GM21515 (cell line): Measurements from ENCODE around the gene UST.
A peak's percentile ranks its signal among the peaks of the same experiment; 100 is the strongest.
"Not testable (repeated sequence)": the region's sequence is repeated elsewhere in the genome, so short reads cannot be mapped to it uniquely, and the experiment has no call there.

Experiments used
- ATAC-seq: cut with Tn5 transposase; IDR thresholded peaks from one replicate; pipeline ENCODE4 v1.9.1; 2021; ENCODE audit not compliant: unreplicated experiment

The UST gene

DNA sequence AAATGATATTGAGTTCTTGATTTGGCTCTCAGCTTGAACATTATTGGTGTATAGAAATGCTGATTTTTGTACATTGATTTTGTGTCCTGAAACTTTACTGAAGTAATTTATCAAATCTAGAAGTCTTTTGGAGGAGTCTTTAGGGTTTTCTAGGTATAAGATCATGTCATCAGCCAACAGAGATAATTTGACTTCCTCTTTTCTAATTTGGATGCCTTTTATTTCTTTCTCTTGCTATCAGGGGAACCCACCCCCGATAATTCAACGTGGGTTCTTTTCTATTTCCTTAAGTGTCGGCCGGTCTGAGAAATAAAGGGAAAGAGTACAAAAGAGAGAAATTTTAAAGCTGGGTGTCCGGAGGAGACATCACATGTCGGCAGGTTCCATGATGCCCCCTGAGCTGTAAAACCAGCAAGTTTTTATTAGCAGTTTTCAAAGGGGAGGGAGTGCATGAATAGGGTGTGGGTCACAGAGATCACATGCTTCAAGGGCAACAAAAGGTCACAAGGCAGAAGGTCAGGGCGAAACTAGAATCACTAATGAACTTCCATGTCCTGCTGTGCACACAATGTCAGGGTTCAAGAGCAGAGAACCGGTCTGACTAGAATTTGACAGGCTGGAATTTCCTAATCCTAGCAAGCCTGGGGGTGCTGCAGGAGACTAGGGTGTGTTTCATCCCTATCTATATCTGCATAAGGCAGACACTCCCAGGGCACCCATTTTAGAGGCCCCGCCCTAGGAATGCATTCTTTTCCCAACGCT, 17.6 kb downstream of the UST start:
- not testable (repeated sequence) for ATAC-seq

DNA sequence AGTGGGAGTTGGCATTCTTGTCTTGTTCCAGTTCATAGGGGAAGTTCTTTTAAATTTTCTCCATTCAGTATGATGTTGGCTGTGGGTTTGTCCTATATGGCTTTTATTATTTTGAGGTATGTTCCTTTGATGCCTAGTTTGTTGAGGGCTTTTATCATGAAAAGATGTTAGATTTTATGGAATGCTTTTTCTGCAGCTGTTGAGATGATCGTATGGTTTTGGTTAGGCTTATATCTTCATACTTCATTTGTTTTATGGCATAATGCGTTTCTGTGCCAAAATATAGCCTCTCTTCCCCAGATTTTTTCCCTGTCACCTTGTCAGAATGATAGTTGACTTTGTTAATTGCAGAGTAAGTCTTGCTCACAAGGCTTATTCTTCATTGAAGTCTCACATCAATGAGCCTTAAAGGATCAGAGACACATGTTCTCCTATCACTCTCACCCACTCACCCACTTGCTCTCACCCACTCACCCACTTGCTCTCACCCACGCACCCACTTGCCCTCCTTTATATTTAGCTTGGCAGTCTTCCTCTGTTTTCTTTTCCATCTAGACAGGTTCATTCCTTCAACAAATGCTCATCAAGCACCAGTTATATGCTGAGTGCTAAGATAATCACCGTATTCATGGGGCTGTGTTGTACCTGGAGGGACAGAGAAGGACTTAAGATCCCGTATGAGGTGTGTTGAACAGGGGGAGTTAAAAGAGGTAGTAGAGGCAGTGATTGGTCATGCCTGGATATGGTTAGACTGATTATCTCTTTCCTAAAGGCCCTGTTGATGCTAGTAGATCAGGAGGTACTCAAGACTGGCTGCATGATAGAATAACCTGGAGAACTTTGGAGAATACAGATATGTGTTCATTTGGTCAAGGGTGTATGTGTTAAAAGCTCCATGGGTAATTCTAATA, 19.3 kb downstream of the UST start:
- no peak for ATAC-seq

DNA sequence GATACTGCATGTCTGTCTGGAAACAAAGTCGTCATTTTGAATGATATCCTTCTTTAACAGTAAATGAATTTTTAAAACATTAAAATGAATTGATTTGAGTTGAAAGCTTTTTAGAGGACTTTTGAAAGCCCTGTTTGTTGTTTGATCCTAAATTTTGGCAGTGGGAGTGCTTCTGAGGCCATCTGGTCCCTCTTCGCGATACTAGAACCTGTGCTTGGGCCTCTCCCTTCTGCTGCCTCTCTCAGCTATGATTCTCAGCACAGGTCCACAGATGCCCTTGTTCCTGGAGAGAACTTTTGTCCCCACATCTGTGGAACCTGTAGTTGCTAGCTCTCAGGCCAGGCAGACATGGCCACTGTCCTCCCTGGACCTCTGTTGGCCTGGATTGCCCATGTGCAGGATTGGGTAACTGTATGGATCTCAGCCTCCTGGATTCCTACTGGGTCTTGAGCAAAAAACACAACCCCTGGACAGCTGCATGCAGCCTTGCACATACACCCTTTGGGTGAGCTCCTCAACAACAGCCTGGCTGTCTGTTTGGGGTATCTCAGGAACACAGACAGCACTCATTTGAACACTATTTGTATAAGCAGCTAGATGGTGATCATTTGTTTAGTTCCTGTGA, 21.9 kb downstream of the UST start:
- no peak for ATAC-seq

- no peak for ATAC-seq
Observed at GRCh38 chr6:148769304-148769968, 22.6 kb downstream of the UST start.

DNA sequence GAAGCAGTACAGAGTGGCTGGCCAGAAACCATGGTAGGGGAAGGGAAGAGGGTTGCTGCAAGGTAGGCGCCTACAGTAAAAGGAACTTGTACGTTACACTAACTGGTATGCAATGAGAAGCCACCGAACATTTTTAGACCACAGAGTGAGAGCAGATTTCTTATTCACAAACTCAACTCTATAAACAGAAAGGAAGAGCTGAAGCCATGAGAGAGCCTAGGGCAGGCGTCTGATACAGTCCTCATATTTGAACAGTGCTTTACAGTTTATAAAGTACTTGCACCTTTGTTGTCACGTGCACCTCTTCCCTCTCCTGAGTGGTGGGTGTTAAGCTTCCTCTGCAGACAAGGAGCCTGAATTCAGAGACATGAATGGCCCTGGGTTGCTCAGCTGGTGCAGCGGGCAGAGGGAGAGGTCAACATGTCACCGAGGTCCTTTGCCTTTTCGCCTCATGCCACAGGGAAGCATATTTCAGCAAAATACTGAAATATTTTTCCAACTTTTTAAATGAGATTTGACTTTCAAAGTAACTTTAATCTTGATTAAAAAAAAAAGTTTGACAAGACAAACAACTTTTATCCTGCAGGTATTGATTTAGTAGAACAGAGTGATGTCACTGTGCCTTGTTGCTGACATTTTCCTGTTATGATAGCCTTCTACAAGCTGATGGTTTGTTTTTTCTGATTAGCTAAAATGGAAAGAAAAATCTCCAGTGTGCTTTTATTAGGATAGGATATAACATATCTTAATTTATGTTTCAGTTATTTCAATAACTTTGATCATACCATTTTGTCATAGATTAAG, 23.8 kb downstream of the UST start:
- no peak for ATAC-seq

DNA sequence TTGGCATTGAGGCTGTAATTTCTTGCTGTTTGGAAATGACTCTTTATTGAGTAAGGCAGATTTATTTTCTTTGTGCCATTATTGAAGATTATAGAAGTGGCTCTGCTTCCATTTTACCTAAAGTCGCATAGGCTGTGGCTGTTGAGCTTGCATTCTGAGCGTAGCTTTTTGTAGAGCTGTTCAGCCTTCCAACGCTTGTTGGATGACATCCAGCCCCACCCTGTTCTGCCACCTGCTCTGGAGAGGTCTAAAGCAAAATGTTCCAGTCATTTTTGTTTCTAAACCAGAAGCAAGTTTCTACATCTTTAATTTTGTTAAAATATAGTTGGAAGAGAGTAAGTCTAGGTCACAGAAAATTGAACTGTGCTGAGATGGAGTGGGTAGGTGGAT, 24.4 kb downstream of the UST start:
- no peak for ATAC-seq

DNA sequence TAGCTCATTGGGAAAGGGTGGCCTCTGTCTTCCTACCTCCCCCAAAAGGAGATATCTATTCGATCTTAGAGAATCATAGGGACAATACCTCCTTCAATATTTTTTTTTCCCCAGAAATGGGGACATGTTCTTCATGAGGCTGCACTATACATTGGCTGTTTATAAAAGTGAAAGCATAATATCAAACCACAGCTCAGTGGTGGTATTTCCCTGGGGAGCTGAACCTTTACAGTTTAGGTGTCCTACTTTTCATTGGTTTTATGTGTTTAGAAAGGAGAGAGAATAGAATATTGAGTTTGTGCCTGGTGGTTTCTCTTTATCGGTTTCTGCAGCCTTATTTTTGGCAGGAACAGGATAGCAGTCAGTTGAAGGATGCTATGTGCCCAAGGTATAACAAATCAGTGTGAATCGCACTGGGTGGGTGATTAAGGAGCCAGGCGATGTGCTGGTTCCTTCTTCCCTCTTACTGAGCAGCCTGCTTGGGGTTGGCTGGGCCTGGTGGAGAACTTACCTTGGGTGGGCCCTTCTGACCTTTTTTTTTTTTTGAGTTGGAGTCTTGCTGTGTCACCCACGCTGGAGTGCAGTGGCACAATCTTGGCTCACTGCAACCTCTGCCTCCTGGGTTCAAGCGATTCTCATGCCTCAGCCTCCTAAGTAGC, 25.2 kb downstream of the UST start:
- ATAC-seq = no peak

- no peak for ATAC-seq
Observed at GRCh38 chr6:148775161-148775560, 28.3 kb downstream of the UST start.

DNA sequence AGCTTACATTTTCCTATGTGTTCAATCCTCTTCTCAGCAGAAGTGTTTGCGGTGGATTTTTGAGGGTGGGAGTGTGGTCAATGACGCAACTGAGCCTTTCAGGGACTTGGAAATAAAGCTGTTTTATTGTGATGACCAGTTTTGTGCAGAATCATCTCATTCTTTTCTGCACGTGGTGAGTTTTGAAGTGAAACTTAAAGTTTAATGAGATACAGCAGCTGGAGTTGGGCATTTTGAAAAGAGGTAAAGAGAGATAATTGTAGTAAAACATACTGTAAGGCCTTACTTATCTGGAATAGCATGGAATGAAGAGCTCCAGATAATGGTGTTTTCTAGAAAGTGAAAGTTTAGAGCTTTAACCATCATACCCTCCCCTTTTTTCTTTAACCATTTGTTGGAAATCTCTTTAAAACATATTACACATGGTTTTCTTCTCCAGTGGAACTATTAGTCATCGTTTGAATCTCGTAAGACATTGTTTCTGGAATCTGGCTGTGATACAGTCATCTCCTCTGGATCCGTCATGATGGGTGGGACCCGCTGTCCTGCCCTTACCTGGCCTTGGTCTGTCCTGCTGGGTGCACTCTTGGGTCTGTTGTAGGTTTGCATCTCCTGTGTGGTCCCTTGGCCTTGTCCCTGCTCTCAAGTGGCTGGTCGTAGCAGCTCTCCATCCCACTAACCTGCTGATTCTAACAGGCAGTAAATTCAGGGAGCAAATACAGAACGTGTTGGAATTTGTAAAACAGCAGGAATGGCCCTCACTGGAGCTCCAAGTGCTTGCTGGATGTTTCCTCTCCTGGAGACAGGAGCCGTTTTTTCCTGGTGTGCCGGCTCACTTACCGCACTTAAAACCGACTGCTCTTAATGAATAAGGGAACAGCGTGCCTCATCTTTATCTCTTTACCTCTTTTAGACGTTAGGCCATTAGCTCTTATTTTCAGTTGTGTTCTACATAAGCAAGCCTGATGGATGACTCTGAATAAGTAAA, 29.8 kb downstream of the UST start:
- no peak for ATAC-seq

DNA sequence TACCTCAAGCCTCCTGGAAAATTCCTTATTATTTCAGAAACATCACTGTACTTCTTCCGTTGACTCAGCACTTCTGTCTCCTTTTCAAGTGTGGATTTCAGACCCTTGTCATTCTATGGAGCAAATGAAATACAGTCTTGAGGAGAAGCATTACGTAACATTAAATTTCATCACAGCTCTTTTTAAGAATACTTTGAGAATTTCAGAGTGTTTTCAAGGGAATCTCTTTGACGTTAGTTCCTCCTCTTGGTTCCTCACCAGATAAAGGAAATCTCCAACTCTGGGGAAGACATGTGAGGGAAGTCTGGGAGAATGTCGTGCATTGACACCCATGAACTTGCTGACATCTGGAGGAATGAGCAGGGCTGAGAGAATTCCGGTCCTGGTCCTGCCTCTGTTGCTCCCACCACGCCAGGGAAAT, 32.3 kb downstream of the UST start:
- ATAC-seq = no peak

DNA sequence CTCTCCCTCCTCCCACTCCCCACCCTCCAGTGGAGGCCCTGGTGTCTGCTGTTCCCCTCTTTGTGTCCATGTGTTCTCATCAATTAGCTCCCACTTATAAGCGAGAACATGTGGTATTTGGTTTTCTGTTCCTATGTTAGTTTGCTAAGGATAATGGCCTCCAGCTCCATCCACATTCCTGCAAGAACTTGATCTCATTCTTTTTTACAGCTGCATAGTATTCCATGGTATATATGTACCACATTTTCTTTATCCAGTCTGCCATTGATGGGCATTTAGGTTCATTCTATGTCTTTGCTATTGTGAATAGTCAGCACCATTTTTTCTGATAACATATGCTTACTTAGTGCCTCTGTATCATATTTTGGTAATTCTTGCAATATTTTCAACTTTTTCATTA, 33.6 kb downstream of the UST start:
- ATAC-seq = not testable (repeated sequence)

DNA sequence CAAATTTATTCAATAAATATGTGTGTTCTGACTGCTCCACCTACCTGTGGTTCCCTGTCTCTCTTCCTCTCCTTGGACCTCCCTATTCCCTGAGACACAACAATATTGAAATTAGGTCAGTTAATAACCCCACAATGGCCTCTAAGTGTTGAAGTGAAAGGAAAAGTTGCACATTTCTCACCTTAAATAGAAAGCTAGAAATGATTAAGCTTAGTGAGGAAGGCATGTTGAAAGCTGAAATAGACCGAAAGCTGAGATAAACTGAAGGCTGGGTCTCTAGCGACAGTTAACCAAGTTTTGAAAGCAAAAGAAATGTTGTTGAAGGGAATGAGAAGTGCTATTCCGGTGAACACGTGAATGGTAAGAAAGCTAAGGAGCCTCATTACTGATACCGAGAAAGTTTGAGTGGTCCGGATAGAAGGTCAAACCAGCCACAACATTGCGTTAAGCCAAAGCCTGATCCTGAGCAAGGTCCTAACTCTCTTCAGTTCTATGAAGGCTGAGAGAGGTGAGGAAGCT, 34.1 kb downstream of the UST start:
- ATAC-seq = peak; percentile 98

- no peak for ATAC-seq
Observed at GRCh38 chr6:148789948-148790347, 43.1 kb downstream of the UST start.

- no peak for ATAC-seq
Observed at GRCh38 chr6:148790404-148790803, 43.6 kb downstream of the UST start.

DNA sequence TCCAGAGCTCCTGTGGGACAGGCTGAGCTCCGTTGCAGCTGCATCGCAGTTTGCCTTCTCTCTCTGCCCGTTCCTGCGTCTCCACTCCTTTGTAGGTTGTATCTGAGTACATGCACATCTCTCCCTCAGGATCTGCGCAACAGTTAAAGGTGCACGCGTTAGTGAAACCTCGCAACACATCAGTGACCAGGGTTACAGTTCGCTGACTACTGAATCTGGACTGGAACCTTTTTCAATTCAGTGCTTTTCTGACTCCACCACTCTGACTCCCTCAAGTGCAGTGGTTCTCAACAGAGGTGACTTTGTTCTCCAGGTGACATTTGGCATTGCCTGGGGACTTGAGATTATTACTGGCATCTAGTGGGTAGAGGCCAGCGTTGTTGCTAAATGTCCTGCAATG, 44.0 kb downstream of the UST start:
- ATAC-seq = peak; percentile 52

DNA sequence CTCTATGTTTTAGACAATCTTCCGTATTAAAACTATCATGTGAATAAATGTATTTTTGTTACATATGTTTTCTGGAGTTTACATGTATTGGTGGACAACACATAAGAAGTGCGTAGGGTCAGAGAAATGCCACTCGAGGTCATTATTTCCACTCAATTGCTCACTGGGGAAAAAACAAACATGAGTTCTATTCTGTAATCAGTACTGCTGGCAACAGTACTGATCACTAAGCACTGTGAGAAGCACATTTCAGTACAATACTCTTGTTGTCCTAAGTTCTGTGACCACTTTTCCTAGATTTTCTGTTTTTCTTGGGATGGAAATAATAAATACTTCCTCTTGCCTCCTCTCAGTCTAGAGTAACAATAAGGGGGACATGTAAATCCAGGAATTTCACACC, 44.5 kb downstream of the UST start:
- ATAC-seq = no peak

DNA sequence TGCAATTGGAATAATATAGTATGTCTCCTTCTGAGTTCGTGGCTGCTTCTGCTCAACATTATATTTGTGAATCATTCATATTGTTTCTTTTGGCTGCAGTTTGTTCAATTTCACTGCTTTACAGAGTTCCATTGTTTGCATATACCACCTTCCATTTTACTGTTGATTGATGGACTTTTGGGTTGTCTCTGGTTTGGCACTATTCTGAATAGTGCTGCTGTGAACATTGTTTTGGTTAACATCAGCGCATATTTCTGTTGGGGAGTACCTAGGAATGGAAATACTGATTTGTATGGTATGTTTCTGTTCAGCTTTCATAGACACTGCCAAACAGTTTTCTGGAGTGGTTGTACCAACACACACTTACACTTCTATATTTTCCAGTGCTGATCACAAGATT, 46.9 kb downstream of the UST start:
- no peak for ATAC-seq

- no peak for ATAC-seq
Observed at GRCh38 chr6:148794797-148795196, 48.0 kb downstream of the UST start.
